Ovary (tissue), 9 donors: ENCODE measurements around the gene ARHGEF4. TPM values are rescaled to one million over a fixed set of nuclear protein-coding genes. Genes with fewer than 3 reads are reported as not detected.
A peak's percentile ranks its signal among the peaks of the same experiment; 100 is the strongest.

ENCODE experiments used
- DNase-seq, 5 donors: peaks; one replicate each; pipeline ENCODE4 v3.0.0-alpha.2; 2019 to 2020
- H3K27ac ChIP-seq, 2 donors: fragments of 200-600 bp; one replicate each; pipeline versions ENCODE4 v1.5.1 to v1.8.0; 2019 to 2022
- H3K27me3 ChIP-seq: fragments of 200-600 bp; one replicate; pipeline ENCODE4 v1.8.0; 2022
- H3K36me3 ChIP-seq: fragments of 200-600 bp; sonication (generic); one replicate; pipeline ENCODE4 v1.5.1; 2019
- H3K4me1 ChIP-seq: one replicate; pipeline ENCODE4 v1.8.1; 2013; ENCODE audit warnings: mild to moderate bottlenecking, moderate library complexity; ENCODE audit not compliant: insufficient read depth
- H3K4me3 ChIP-seq: fragments of 200-600 bp; sonication (generic); one replicate; pipeline ENCODE4 v1.5.1; 2017
- H3K9me3 ChIP-seq, 2 donors: fragments of 200-600 bp in 1 of 2; sonication (generic) in 1 of 2; one replicate each; pipeline versions ENCODE4 v1.5.1 to v1.8.1; 2013 to 2019; ENCODE audit warnings: mild to moderate bottlenecking in 1 of 2, moderate library complexity in 1 of 2
- CTCF ChIP-seq, 3 donors: fragments of 450-650 bp in 2 of 3; fragments of 200-600 bp in 1 of 3; IDR thresholded peaks; one replicate each; pipeline versions ENCODE4 v1.5.1 to v1.8.0; 2016 to 2022; ENCODE audit warnings: antibody characterized with exemption in 3 of 3, mild to moderate bottlenecking in 1 of 3
- EP300 ChIP-seq: sonication (generic); formaldehyde crosslinking; IDR thresholded peaks from one replicate; pipeline ENCODE4 v1.6.1; 2017; ENCODE audit warnings: antibody characterized with exemption
- POLR2A ChIP-seq: fragments of 450-650 bp; IDR thresholded peaks from one replicate; pipeline ENCODE4 v1.6.1; 2017; ENCODE audit warnings: antibody characterized with exemption, mild to moderate bottlenecking, moderate library complexity
- WGBS, 3 donors: extraction: QIAGEN DNeasy Blood & Tissue Kit in 1 of 3; methylation state at CpG; one replicate each; pipeline versions ENCODE4 v1.1.5 to v1.1.7; 2013 to 2017; 5-methylcytosine and 5-hydroxymethylcytosine counted together
- intact Hi-C, 4 donors: fragments of 100-400 bp; cut with DNase I; formaldehyde crosslinking; loops; one replicate each; pipeline versions ENCODE4 v1.11.0 to v1.15.1; 2022 to 2023
- polyA plus RNA-seq, 2 donors: library from polyadenylated mRNA; stranded (reverse); fragments of 200-250 nt in 1 of 2; fragments of 350-450 nt in 1 of 2; fragmentation: Illumina TruSeq in 1 of 2; extraction: RNeasy Lipid Tissue Mini Kit (QIAGEN cat#74804) in 1 of 2; gene quantifications; one replicate each; pipeline ENCODE4 v1.2.3, GENCODE V29; 2013 to 2014
- total RNA-seq, 7 donors: library from RNA; depleted of rRNA in 2 of 7; stranded (reverse); fragments of >200 nt in 2 of 7; fragmentation: NEBNext Ultra II Directional in 3 of 7; extraction: Animal tissue kit (Norgen Biotek cat#: 25700) in 3 of 7; gene quantifications; one replicate each; pipeline versions ENCODE4 v1.1.0 to v1.2.4, GENCODE V29; 2016 to 2023
- donor health status: DM: no; HTN: no; CAD: no; lungs with moderate emphysema.
- donor health status: DM: no; HTN: no; CAD: no.
- donor health status: Bipolar disorder and iron deficiency.
- donor health status: DM: yes; HTN: yes; CAD: no.
- donor health status: DM: no; HTN: no; CAD: no.
- donor health status: DM: yes; HTN: yes; CAD: no.

The ARHGEF4 gene
- total and polyA plus RNA-seq, 9 donors, result 8.6 to 27.4 (median 18.0) TPM

- Histone ChIP-seq H3K27me3 (no peaks in the 10 kb centered on the region), H3K9me3 (no peaks in the 10 kb centered on the region), H3K27ac (no peak overlapping the region), H3K4me1 (no peaks in the 10 kb centered on the region), H3K36me3 (no peaks in the 10 kb centered on the region), H3K4me3 (no peak overlapping the region)
- TF ChIP-seq CTCF (IDR thresholded peaks at IDR 0.05) (no peak), POLR2A (no peak)
- WGBS, 3 donors, result 81 to 90% (median 90%) methylated on average over 4 of the region's 4 CpGs
- intact Hi-C loops, result no loop called here
- no peak for DNase-seq
Measured at GRCh38 chr2:131032393-131032836, 195.7 kb downstream of the ARHGEF4 start.

- Histone ChIP-seq H3K4me1 (no peaks in the 10 kb centered on the region), H3K9me3 (no peaks in the 10 kb centered on the region), H3K4me3 (no peak overlapping the region), H3K36me3 (no peaks in the 10 kb centered on the region), H3K27ac (no peak overlapping the region), H3K27me3 (no peaks in the 10 kb centered on the region)
- DNase-seq, result no peak
- intact Hi-C loops, result no loop called here
- TF ChIP-seq CTCF (IDR thresholded peaks at IDR 0.05), result no peak
- TF ChIP-seq EP300, result no peak
- no peak for TF ChIP-seq POLR2A
- WGBS, 3 donors, result 71 to 80% (median 77%) methylated on average over 1 of the region's 1 CpG
Measured at GRCh38 chr2:131033786-131034121, 197.0 kb downstream of the ARHGEF4 start.

- H3K36me3 ChIP-seq, result no peaks in the 10 kb centered on the region
- H3K4me1 ChIP-seq, result no peaks in the 10 kb centered on the region
- peak; percentile 38 to 74 (median 60) for DNase-seq
- no peaks in the 10 kb centered on the region for H3K27me3 ChIP-seq
- intact Hi-C loops, result no loop called here
- TF ChIP-seq POLR2A (no peak), EP300 (no peak), CTCF (IDR thresholded peaks at IDR 0.05) (no peak)
- H3K9me3 ChIP-seq, result no peaks in the 10 kb centered on the region
- 2 to 3% (median 2%) methylated on average over 34 to 61 of the region's 61 CpGs for WGBS, 3 donors
- no peak overlapping the region for H3K27ac ChIP-seq
- peak overlapping the region; percentile 46 for H3K4me3 ChIP-seq
Measured at GRCh38 chr2:131034122-131035051, 197.7 kb downstream of the ARHGEF4 start.

- DNase-seq, result peak in 2 of 5 donors; percentile 35 to 48
- H3K9me3 ChIP-seq, result no peaks in the 10 kb centered on the region
- H3K4me3 ChIP-seq, result peak overlapping the region; percentile 46
- intact Hi-C loops, result no loop called here
- 3 to 17% (median 6%) methylated on average over 27 to 65 of the region's 65 CpGs for WGBS, 3 donors
- no peaks in the 10 kb centered on the region for H3K4me1 ChIP-seq
- no peak for TF ChIP-seq EP300
- no peak for TF ChIP-seq POLR2A
- no peak for TF ChIP-seq CTCF (IDR thresholded peaks at IDR 0.05)
- H3K36me3 ChIP-seq, result no peaks in the 10 kb centered on the region
- peak overlapping the region in 1 of 2 donors; percentile 29 for H3K27ac ChIP-seq
- H3K27me3 ChIP-seq, result no peaks in the 10 kb centered on the region
Measured at GRCh38 chr2:131035112-131035825, 198.6 kb downstream of the ARHGEF4 start.
